Right lobe of liver (tissue), 4 donors: ENCODE measurements around the gene NBPF26.
"Not testable (repeated sequence)": the region's sequence is repeated elsewhere in the genome, so short reads cannot be mapped to it uniquely, and the experiment has no call there.

ENCODE experiments used
- CTCF ChIP-seq, 4 donors: fragments of 200-600 bp in 3 of 4; fragments of 450-650 bp in 1 of 4; IDR thresholded peaks; one replicate each; pipeline versions ENCODE4 v1.5.1 to v1.8.0; 2016 to 2022; ENCODE audit warnings: antibody characterized with exemption in 4 of 4, mild to moderate bottlenecking in 2 of 4
- POLR2A ChIP-seq: fragments of 450-650 bp; IDR thresholded peaks from one replicate; pipeline ENCODE4 v1.6.1; 2017; ENCODE audit warnings: antibody characterized with exemption, mild to moderate bottlenecking
- donor health status: DM: no; HTN: no; CAD: no.
- donor health status: DM: no; HTN: no; CAD: no.
- donor health status: DM: no; HTN: yes; CAD: no.

GRCh38 chr1:120723358-120723714, 409 bp upstream of the NBPF26 start:
- not testable (repeated sequence) for TF ChIP-seq CTCF (IDR thresholded peaks at IDR 0.05); POLR2A
